Peyer's patch (tissue), 4 donors: ENCODE measurements around the gene CBLN3.

Source experiments
- POLR2A ChIP-seq, 2 donors: fragments of 450-650 bp; IDR thresholded peaks; one replicate each; pipeline ENCODE4 v1.5.1; 2017; ENCODE audit warnings: antibody characterized with exemption in 2 of 2, mild to moderate bottlenecking in 2 of 2, moderate library complexity in 2 of 2
- TF ChIP-seq, protein P1 (sequence below), 6 experiments: fragments of 450-650 bp in 4 of 6; fragments of 200-600 bp in 2 of 6; sonication (generic) in 1 of 6; IDR thresholded peaks; one replicate each; pipeline ENCODE4 v1.5.1; 2017 to 2019; ENCODE audit warnings: antibody characterized with exemption in 6 of 6, mild to moderate bottlenecking in 3 of 6, moderate library complexity in 1 of 6

DNA sequence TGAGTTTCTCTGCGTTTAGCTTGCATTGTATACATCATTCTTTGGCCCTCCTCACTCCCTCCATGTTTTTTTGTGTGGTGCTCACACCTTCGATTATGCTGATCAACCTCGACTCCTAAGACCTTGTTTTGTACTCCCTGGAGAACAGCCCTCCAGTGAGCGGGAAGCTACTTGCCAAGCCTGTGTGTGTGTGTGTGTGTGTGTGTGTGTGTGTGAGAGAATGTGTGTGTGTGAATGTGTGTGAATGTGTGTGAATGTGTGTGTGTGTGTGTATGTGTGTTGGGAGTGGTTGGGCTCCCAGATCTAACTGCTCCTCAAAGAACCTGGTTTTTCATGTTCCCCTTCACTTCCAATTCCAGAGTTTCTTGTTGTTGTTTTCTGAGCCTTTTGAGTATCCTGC, 24.7 kb downstream of the CBLN3 start:
- no peak for TF ChIP-seq POLR2A (IDR thresholded peaks at IDR 0.05)
- TF ChIP-seq, protein P1, sequence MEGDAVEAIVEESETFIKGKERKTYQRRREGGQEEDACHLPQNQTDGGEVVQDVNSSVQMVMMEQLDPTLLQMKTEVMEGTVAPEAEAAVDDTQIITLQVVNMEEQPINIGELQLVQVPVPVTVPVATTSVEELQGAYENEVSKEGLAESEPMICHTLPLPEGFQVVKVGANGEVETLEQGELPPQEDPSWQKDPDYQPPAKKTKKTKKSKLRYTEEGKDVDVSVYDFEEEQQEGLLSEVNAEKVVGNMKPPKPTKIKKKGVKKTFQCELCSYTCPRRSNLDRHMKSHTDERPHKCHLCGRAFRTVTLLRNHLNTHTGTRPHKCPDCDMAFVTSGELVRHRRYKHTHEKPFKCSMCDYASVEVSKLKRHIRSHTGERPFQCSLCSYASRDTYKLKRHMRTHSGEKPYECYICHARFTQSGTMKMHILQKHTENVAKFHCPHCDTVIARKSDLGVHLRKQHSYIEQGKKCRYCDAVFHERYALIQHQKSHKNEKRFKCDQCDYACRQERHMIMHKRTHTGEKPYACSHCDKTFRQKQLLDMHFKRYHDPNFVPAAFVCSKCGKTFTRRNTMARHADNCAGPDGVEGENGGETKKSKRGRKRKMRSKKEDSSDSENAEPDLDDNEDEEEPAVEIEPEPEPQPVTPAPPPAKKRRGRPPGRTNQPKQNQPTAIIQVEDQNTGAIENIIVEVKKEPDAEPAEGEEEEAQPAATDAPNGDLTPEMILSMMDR (IDR thresholded peaks at IDR 0.05), result no peak
